Renal cortical epithelial cell (primary cell): ENCODE results near the gene CEP131. TPM values are rescaled to one million over a fixed set of nuclear protein-coding genes. Genes with fewer than 3 reads are reported as not detected.
"Not testable (repeated sequence)": the region's sequence is repeated elsewhere in the genome, so short reads cannot be mapped to it uniquely, and the experiment has no call there.

Experiments used
- DNase-seq: peaks from one replicate; pipeline ENCODE4 v3.0.0-alpha.2; 2011; ENCODE audit warnings: low read depth
- total RNA-seq: library from RNA; depleted of rRNA; stranded (reverse); fragments of >200 nt; gene quantifications from 2 replicates; pipeline ENCODE4 v1.2.3, GENCODE V29; 2014

The CEP131 gene
- total RNA-seq, 1 donor from 2014 or later: 10.7 TPM

- DNase-seq: no peak
These were observed 71.5 kb downstream of the CEP131 start for GRCh38 chr17:81151278-81151677.

DNA sequence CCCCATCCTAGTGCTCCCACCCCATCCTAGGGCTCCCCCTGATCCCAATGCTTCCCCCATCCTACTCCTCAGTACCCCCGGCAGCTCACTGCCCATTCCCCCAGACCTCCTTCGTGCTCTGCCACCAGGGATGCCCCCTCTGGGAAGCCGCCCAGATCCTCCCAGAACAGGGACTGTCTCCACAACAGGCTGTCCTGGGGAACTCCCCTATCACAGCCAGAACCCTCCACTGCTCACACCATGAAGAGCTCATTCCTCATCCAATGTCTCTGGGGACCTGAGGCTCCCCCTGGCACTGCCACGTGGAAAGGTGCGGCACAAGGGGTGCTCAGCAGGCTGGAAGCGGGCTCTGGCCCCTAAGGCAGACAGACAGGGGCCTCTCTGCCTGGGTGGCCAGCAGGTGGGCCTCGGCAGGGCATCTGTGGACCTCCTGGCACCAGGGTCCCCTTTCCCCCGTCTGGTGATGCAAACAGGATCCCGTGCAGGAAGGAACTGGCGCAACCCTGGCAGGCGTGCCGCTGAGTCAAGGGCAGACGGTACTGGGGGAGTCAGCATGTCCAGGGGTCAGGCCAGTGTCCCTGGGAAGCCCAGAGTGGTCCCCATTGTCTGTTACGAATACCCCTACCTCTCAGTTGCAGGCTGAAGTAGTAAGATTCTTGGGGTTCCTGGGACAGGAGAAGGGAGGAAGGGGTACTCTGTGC lies 72.2 kb downstream of the CEP131 start:
- no peak for DNase-seq

DNA sequence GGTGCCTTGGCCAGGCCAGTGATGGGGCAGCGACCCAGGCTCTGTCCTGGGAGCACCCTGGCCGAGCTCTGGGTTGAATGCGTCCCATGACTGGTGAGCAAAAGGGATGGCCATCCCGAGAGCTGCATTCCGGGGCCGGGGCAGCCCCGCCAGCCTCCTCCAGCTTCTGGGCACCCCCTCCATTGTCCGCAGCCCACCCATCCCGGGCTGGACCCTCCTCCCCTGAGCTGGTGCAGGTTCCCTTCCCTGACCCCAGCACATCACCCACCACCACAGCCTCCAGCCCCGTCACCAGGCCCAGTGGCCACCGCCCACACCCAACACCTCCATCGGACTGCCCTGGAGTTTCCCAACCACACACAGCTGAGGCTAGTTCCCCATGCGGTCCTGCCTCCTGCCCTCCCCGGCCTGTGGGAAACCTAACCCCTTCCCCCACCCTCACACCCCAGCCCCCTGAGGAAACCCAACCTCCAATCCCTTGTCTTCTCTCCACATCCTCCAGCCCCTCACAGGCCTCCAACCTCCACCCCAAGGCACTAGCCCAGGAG lies 73.7 kb downstream of the CEP131 start:
- DNase-seq: no peak

GRCh38 chr17:81148571-81148970 lies 74.2 kb downstream of the CEP131 start:
- no peak for DNase-seq

DNA sequence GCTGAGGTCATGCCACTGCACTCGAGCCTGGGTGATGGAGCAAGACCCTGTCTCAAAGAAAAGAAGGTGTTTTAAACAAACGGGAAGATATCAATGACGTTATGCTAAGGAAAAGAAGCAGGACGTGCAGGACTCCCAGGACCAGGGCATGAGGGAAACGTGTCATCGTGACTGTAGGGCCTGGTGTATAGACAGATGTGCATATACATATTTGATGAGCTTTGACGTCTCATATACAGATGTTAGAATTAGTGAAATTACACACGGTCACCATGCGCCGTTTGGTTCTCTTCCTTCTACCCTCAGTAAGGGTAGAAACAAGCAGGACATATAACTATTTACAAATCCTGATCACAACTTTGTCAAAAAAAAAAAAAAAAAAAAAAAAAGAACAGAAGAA lies 75.1 kb downstream of the CEP131 start:
- DNase-seq: no peak

DNA sequence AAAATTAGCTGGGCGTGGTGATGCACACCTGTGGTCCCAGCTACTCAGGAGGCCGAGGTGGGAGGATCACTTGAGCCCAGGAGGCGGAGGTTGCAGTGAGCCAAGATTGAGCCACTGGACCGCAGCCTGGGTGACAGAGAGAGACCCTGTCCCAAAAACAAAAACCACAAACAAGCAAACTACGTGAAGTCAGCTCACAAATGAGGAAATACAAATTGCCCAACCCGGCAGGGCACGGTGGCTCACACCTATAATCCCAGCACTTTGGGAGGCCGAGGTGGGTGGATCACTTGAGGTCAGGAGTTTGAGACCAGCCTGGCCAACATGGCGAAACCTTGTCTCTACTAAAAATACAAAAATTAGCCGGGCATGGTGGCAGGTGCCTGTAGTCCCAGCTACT lies 76.6 kb downstream of the CEP131 start:
- not testable (repeated sequence) for DNase-seq

- DNase-seq: no peak
These were observed 78.4 kb downstream of the CEP131 start for GRCh38 chr17:81144423-81144781.

DNA sequence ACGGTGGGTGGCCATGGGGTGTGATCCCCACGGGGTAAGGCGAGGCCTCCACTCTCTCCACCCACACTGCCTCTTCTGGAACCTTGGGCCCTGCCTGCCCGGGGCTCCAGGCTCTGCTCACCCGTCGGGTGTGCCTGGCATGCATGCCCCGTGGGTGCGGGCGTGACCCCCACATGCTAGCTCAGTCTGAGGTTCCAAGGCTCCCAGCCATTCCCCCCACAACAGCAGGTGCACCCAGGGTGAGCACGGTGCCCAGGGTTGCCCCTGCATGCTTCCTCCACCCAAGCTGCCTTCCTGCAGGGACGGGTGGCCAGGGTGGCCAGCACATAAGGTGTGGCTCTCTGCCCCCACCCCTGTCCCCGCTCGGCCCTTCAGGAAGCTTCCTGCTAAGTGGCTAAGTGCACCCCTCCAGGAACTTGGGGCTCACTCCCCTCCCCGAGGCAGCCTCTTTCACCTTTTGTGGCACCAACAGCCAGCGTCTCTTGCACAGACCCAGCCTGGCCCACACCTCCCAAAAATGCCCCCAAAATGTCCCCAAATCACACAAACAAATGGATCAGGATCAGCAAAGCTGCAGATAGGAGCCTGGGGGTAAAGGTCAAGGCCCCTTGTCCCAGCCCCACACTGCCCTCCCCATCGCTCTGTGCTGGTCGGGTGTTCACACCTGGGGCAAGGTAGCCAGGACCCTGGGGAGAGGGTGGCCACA lies 78.9 kb downstream of the CEP131 start:
- DNase-seq: no peak

- DNase-seq: no peak
These were observed 79.6 kb downstream of the CEP131 start for GRCh38 chr17:81143200-81143527.

DNA sequence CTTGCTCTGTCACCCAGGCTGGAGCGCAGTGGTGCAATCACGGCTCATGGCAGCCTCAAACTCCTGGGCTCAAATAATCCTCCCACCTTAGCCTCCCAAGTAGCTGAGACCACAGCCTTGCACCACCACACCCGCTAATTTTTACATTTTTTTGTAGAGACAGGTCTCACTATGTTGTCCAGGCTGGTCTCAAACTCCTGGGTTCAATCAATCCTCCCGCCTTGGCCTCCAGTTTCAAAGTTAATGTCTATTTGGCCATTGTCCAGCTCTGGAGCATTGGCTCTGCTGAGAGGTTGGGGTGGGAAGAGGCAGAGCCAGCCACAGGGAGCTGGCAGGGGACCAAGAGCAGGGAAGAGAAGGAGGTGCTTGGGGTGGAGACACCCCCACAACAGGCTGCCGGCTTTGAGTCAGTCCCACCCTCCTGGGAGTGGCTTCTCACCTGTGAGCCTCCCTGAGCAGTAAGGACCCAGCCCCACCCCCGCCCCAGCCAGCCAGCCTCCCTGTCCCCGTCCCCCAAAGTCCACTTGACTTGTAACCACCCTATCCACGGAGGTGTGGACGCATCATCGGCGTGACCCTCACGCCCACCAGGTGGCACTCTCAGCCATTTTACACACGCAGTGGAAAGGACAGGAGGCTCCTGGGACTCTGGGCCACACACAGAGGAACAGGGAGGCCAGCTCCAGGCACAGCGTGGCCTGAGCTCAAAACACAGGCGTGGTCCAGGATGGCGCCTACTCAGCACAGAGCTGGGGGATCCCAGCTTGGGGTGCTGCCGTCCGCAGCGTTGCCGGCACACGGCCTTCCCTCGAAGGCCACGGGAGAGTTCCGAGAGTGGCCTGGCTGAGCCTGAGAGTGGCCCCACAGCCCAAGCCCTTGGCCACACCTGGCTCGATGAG lies 80.2 kb downstream of the CEP131 start:
- DNase-seq: peak; percentile 54

GRCh38 chr17:81140695-81141094 lies 82.1 kb downstream of the CEP131 start:
- no peak for DNase-seq

GRCh38 chr17:81140018-81140417 lies 82.7 kb downstream of the CEP131 start:
- no peak for DNase-seq

Other genes with a start within 250 kb of the CEP131 start
- gene CHMP6, start 231.1 kb downstream of the CEP131 start, total RNA-seq: 9.4 and 17.5 TPM in 2 replicates
- 29.2 and 55.2 TPM in 2 replicates for gene BAIAP2, start 187.8 kb downstream of the CEP131 start, total RNA-seq
- not detected in 2 replicates for gene PVALEF, start 57.5 kb downstream of the CEP131 start, total RNA-seq
- gene AATK, start 56.7 kb downstream of the CEP131 start, total RNA-seq: 0.20 and 0.52 TPM in 2 replicates
- 9.4 and 14.0 TPM in 2 replicates for gene TEPSIN, start 16.1 kb upstream of the CEP131 start, total RNA-seq
- 24.7 and 40.5 TPM in 2 replicates for gene NDUFAF8, start 16.4 kb upstream of the CEP131 start, total RNA-seq
- gene SLC38A10, start 72.3 kb upstream of the CEP131 start, total RNA-seq: 77.3 and 127 TPM in 2 replicates
- 0.69 and 13.2 TPM in 2 replicates for gene BAHCC1, start 172.5 kb upstream of the CEP131 start, total RNA-seq